Omental fat pad (tissue), 4 donors: ENCODE measurements around the gene REG4. TPM values are rescaled to one million over a fixed set of nuclear protein-coding genes. Genes with fewer than 3 reads are reported as not detected.
"Not testable (repeated sequence)": the region's sequence is repeated elsewhere in the genome, so short reads cannot be mapped to it uniquely, and the experiment has no call there.

Source experiments
- ATAC-seq: fragments of 150-250 bp; one replicate; pipeline ENCODE4 v1.9.1; 2016; ENCODE audit warnings: mild to moderate bottlenecking, moderate library complexity; ENCODE audit not compliant: low FRiP score
- DNase-seq: peaks from one replicate; pipeline ENCODE4 v3.0.0-alpha.2; 2019; ENCODE audit warnings: low spot score
- total RNA-seq, 4 donors: library from RNA; depleted of rRNA; stranded (reverse); fragments of >200 nt; gene quantifications; one replicate each; pipeline ENCODE4 v1.1.0, GENCODE V29; 2016
- TF ChIP-seq, protein P1 (sequence below), 3 donors: fragments of 450-650 bp; IDR thresholded peaks; one replicate each; pipeline ENCODE4 v1.5.1; 2016 to 2017; ENCODE audit warnings: antibody characterized with exemption in 3 of 3, mild to moderate bottlenecking in 3 of 3, moderate library complexity in 2 of 3

REG4 gene
- total RNA-seq, 4 donors from 2014 or later: not detected

DNA sequence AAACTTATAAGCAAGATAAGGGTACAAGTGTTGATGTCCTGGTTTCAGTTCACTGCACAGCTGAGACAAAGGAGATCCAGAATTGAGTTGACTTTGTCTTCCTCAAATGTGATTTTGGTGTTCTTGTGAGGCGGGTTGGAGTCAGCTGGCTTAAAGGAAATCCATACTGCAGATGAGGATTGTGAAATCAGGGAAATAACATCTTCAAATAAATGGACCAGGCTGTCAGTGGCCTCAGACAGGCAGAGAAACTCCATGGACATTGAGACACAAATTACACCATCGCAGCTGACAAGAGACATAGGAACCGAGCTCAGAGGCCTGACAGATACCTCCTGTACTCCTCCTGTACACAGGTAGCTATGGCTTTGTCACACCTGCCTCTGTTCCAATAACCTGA, 27.0 kb upstream of the REG4 start:
- TF ChIP-seq, protein P1, sequence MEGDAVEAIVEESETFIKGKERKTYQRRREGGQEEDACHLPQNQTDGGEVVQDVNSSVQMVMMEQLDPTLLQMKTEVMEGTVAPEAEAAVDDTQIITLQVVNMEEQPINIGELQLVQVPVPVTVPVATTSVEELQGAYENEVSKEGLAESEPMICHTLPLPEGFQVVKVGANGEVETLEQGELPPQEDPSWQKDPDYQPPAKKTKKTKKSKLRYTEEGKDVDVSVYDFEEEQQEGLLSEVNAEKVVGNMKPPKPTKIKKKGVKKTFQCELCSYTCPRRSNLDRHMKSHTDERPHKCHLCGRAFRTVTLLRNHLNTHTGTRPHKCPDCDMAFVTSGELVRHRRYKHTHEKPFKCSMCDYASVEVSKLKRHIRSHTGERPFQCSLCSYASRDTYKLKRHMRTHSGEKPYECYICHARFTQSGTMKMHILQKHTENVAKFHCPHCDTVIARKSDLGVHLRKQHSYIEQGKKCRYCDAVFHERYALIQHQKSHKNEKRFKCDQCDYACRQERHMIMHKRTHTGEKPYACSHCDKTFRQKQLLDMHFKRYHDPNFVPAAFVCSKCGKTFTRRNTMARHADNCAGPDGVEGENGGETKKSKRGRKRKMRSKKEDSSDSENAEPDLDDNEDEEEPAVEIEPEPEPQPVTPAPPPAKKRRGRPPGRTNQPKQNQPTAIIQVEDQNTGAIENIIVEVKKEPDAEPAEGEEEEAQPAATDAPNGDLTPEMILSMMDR (IDR thresholded peaks at IDR 0.05): no peak
- ATAC-seq (no peak), DNase-seq (no peak)

DNA sequence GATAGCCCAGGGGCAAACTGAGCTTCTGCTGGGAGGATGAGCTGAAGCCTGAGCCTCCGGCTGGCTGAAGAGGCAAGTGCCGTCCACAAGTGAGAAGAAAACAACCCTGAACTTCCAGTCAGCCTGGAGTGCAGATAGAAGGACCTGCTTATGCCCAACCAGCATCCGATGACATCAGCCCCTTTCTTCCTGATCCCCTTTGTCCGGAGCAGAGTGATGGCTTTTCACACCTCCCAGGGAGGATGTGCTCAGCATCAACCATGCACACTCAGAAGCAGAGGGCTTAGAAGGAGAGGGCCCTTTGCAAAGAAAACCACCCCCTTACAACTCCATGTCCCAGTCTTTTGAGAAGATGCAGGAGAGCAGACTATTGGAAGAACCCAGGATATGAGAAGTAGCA, 23.7 kb upstream of the REG4 start:
- no peak for DNase-seq
- TF ChIP-seq, protein P1 (IDR thresholded peaks at IDR 0.05): no peak
- ATAC-seq: no peak

DNA sequence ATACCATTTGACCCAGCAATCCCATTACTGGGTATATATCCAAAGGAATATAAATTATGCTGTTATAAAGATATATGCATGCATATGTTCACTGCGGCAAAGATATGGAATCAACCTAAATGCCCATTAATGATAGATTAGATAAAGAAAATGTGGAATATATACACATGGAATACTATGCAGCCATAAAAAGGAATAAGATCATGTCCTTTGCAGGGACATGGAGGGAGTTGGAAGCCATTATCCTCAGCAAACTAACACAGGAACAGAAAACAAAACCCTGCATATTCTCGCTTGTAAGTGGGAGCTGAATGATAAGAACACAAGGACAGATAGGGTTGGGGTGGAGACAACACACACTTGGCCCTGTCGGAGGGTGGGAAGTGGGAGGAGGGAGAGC, 19.8 kb upstream of the REG4 start:
- DNase-seq (no peak), ATAC-seq (no peak)
- TF ChIP-seq, protein P1 (IDR thresholded peaks at IDR 0.05): no peak

DNA sequence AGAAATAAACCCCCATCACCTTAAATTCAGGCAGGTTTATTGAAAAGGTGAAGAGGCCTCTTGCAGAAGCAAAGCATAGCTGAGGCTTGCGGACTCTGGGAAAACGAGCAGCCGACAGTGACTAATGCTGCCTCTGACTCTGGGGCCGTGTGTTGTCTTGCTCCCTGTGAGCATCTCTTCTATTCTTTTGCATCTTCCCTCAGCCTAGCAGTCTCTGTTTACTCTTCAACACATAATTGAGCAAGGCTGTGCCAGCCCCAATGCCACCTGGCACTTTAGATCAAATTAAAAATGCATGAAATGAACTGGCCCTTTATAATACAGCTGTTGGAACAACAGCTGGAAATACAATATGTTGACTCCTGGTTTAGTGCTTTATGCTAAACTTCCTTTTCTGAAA, 18.4 kb upstream of the REG4 start:
- TF ChIP-seq, protein P1 (IDR thresholded peaks at IDR 0.05): no peak
- DNase-seq: no peak
- ATAC-seq: no peak

DNA sequence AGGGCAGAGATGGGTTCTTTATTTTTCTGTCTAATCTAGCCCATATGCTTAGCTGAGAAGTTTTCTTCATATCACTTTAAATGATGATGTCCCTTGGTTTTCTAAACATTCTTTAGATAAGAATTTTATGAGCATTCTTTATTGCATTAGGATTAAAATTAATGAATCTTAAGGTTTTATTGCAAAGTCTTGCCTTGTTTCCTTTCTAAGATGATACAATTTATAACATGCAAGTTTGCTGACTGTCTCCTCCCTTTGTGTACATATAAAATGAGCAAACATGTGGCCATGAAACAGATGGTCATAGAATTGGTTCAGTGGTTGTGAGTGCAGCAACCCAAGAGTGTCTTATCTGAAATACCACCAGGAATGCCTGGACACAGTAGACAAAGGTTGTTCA, 17.7 kb upstream of the REG4 start:
- DNase-seq, ATAC-seq: not testable (repeated sequence)

DNA sequence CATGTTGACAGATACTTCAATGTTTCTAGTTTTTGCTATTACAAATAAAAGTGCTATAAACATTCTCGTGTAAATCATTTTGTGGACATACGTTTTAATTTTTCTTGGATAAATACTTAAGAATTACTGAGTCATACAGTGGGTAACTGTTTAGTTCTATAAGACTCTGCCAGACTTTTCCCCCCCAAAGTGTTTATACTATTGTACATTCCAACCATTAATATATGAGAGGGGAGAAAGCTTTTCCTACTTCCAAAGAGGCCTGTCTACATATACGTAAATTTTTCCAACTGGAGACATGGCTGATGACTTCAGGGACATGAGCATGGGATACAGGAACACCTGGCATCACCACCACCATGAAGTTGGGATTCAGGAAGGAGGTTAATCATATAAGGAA, 17.0 kb upstream of the REG4 start:
- TF ChIP-seq, protein P1 (IDR thresholded peaks at IDR 0.05): no peak
- ATAC-seq (no peak), DNase-seq (no peak)

DNA sequence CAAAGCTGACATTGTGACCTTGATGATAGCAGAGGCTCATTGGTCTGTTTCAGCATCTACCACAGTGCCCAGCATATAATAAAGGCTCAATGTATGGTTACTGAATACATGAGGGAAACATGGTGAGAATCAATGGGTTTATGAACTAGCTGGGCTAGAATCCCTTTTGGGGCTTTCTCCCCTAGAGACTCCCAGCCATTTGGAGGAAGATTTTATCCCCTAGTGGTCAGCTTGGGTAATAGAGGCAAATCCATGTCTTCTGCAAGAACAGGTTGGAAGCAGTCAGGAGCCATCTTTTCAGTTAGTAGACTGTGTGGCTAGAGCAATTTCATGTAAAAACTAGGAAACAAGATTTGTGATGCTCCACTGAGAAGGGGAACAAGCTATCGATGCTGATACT, 15.8 kb upstream of the REG4 start:
- ATAC-seq: no peak
- TF ChIP-seq, protein P1 (IDR thresholded peaks at IDR 0.05): no peak
- no peak for DNase-seq

DNA sequence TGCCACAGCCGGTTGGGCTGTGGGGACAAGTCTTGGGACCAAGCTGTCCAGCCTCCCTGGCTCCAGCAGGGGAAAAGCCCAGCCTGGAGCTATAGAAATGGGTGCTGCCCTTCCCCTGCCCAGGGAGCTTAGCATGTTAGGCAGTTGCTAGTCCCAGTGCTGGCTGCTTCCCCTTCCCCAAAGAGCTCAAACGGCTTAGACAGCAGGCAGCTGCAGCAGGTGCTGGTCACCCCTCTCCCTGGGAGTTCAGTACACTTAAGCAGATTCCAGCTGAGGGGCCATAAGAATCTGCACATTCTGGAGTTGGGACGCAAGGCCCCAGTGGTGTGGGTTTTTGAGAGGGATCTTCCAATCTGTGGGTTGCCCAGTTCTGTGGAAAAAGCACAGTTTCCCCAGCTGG, 11.1 kb upstream of the REG4 start:
- no peak for DNase-seq
- no peak for ATAC-seq
- TF ChIP-seq, protein P1 (IDR thresholded peaks at IDR 0.05): no peak
